Activated CD4-positive, CD25-positive, alpha-beta regulatory T cell treated with anti-CD3 and anti-CD28 coated beads, Interleukin-2, amount 50 U/mL, for 24 hours (primary cell): ENCODE measurements around the gene CDK5RAP1.
"Not testable (repeated sequence)": the region's sequence is repeated elsewhere in the genome, so short reads cannot be mapped to it uniquely, and the experiment has no call there.

Source experiments
- ATAC-seq, 2 donors: fragments of 150-1000 bp; cut with Tn5 transposase; one replicate each; pipeline ENCODE4 v1.10.0; 2021; ENCODE audit warnings: mild to moderate bottlenecking in 1 of 2, moderate library complexity in 1 of 2

Gene CDK5RAP1

GRCh38 chr20:33419140-33419974 lies 18.0 kb upstream of the CDK5RAP1 start:
- ATAC-seq = no peak

DNA sequence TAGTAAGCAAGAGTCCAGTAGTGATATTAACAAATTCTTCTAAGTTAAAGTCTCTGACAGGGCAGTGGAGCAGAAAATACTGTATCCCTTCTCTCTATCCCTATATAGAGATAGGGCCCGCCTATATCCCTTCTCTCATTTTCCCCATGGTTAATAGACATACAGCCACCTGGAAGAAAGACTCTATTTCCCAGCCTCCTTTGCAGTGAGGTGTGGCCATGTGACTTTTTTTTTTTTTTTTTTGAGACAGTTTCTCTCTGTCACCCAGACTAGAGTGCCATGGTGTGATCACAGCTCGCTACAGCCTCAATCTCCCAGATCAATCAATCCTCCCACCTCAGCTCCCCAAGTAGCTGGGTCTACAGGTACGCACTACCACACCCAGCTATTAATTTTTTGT lies 16.7 kb upstream of the CDK5RAP1 start:
- ATAC-seq = no peak

- ATAC-seq = no peak
Measured at GRCh38 chr20:33415948-33416347, 14.6 kb upstream of the CDK5RAP1 start.

DNA sequence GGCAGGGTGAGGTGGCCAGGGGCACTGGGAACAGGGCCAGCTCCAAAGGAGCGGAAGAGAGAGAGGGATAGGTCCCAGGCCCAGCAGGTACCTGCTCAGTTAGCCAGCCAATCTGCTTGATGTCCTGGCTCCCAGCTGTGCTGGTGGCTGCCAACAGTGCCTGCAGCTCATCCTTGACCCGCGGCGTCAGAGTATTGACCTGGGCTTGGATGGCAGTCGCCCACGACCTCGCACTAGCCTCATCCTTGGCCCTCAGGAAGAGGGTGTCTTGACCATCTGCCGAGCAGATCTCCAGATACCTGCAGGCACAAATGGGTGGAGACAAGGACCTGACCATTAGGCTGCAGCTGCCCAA lies 11.1 kb upstream of the CDK5RAP1 start:
- ATAC-seq = no peak

GRCh38 chr20:33411711-33412483 lies 10.6 kb upstream of the CDK5RAP1 start:
- no peak for ATAC-seq

DNA sequence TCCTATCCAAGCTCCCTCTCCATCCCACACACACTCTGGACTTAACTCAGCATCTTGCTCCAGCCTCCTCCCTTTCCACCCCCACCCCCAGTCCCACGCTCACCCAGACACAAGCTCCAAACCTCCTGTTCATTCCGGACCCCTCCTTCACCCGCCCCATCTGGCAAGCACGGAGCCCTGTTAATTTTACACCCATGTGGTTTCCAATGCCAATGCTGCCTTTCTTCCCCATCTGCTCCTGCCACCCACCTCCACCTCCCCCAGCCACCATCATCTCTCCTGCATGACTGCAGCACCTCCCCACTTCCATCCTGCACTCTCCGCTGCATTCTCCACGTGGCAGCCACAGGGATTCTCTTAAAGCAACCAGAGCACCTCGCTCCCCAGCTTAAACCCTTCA lies 9.9 kb upstream of the CDK5RAP1 start:
- no peak for ATAC-seq

DNA sequence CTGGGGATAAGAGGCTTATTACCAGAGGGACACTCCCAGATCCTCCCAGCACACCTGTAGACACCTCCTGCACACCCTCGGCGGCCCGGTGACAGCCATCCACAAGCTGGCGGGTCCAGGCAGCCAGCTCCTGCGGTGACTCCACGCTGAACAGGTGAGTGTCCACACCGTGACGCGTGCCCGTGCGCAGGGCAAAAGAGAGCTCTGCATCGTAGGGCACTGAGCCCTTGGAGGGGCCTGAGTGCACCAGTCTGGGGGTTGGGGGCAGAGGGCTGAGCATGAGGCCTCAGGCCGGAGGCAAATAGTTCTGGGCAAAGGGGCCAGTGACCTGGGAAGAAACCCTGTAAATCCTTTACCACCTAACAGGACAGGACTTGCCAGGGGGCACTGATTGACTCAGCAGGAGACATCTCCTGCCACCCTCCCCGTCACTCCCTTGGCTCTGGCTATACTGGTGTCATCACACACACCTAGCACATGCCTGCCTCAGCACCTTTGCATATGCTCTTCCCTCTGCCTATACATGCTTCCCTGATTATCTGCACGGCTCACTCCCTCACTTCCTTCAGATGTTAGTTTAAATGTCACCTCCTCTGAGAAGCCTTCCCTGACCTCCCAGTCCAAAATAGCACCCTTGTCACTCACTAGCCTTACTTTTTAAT lies 8.9 kb upstream of the CDK5RAP1 start:
- no peak for ATAC-seq

- peak in 1 of 2 donors; percentile 68 for ATAC-seq
Measured at GRCh38 chr20:33408716-33409654, 7.7 kb upstream of the CDK5RAP1 start.

GRCh38 chr20:33408313-33408712 lies 7.0 kb upstream of the CDK5RAP1 start:
- no peak for ATAC-seq

GRCh38 chr20:33407796-33408195 lies 6.5 kb upstream of the CDK5RAP1 start:
- ATAC-seq = no peak

DNA sequence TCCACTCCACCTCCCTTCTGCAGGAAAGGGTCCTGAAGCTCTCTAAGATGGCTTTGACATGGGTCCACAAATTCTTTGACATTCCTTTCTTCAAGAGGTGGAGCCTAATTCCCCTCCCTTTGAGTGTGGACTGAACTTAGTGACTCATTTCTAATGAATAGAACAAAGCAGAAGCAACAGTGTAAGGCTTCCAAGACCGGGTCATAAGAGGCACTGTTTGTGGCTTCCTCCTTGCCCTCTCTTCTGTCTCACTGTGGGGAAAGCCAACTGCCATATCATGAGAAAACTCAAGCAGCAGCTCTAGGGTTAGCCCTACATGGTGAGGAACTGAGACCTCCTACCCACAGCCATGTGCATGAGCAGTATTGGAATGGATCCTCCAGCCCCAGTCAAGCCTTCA lies 5.9 kb upstream of the CDK5RAP1 start:
- ATAC-seq = peak in 1 of 2 donors; percentile 28

DNA sequence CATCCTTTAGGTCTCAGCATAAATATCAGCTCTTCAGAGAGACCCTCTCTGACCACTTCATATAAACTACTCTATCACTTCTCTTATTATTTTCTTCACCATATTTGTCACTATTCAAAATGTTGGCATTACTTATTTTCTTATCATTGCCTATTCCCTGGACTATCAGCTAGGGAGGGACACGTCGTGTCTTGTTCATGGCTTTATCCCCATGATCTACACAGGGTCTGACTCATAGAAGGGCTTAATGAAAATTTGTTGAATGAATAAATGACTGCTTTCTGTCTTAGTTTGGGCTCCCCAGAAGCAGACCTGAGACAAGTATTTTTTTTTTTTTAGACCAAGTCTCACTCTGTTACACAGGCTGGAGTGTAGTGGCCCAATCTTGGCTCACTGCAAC lies 3.0 kb upstream of the CDK5RAP1 start:
- ATAC-seq = no peak

DNA sequence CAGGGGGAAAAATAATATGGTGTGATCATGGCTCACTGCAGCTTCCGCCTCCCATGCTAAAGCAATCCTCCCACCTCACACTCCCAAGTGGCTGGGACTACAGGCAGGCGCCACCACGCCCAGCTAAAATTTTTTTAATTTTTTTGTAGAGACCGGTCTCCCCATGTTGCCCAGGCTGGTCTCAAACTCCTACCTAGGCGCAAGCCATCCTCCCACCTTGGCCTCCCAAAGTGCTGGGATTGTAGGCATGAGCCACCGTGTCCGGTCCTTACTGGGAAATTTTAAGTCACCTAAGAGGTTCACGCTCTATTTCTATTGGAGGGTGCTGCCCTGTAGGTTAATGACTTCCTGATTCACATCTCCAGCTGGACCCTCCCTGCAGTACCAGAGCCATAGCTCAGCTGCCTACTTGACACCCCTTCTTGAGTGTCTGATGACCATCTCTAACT lies 626 bp upstream of the CDK5RAP1 start:
- ATAC-seq = no peak

GRCh38 chr20:33400812-33401183 lies 521 bp downstream of the CDK5RAP1 start:
- peak; percentile 14 to 17 for ATAC-seq

DNA sequence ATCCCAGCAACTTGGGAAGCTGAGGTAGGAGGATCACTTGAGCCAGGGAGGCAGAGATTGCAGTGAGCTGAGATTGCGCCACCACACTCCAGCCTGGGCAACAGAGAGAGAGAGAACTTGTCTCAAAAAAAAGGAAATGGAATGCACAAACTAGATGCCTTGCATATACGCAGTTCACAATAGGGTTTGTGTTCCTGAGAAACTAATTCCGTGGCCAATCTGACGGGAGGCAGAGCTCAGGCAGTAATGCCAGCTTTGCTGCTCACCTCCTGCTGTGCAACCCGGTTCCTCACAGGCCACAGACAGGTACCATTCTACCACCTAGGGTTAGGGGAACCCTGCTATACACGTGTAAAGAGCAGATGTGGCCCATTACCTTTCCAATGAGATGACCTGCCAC lies 1.4 kb downstream of the CDK5RAP1 start:
- no peak for ATAC-seq

- ATAC-seq = no peak
Measured at GRCh38 chr20:33394718-33395117, 6.6 kb downstream of the CDK5RAP1 start.

DNA sequence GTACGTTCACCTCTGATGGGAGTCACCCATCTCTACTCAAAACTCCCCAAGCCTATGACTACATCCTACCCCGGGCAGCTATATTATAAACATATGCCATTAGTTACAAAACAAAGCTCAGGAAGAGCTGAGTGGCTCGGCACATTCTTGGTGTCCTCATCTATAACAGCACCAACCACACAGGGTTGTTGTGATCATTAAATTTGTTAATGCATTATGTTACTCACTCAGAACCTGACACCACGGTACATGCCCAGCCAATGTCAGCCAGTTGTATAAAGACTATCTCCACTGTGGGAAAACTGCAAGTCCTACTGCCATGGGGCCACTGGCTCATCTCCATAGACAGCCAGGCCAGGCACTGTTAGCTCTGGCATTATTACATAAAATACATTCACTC lies 7.7 kb downstream of the CDK5RAP1 start:
- ATAC-seq = no peak

- ATAC-seq = no peak
Measured at GRCh38 chr20:33391722-33392415, 9.4 kb downstream of the CDK5RAP1 start.

DNA sequence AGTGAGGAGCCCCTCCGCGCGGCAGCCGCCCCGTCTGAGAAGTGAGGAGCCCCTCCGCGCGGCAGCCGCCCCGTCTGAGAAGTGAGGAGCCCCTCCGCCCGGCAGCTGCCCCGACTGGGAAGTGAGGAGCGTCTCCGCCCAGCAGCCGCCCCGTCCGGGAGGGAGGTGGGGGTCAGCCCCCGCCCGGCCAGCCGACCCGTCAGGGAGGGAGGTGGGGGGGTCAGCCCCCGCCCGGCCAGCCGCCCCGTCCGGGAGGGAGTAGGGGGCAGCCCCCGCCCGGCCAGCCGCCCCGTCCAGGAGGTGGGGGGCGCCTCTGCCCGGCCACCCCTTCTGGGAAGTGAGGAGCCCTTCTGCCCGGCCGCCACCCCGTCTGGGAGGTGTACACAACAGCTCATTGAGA lies 12.0 kb downstream of the CDK5RAP1 start:
- ATAC-seq = not testable (repeated sequence)

- no peak for ATAC-seq
Measured at GRCh38 chr20:33388268-33388667, 13.1 kb downstream of the CDK5RAP1 start.

DNA sequence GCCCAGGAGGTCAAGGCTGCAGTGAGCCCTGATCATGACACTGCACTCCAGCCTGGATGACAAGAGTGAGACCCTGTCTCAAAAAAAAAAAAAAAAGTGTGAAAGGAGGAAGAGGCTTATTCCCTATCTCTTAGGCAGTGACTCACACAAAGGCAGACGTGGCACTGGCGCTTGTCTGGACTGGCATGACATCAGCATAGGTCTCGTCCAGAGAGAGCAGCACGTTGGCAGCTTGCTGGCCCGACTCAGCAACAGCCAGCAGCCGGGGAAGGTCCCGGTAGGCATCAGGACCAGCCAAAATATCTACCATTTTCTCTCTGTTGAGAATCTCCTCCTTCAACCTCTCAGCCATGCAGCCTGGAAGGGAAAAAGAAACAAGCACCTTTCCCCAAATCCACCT lies 14.1 kb downstream of the CDK5RAP1 start:
- no peak for ATAC-seq

- no peak for ATAC-seq
Measured at GRCh38 chr20:33386673-33387072, 14.6 kb downstream of the CDK5RAP1 start.
